Fibroblast of lung (primary cell): ENCODE measurements around the gene CRBN.

Experiments
- EZH2 ChIP-seq: IDR thresholded peaks from 2 replicates; pipeline ENCODE4 v1.5.1; 2012; ENCODE audit warnings: low read length, control low read depth, mild to moderate bottlenecking; ENCODE audit errors: missing control alignments
- TF ChIP-seq, protein P1 (sequence below), 2 donors: IDR thresholded peaks in 1 of 2; conservative IDR thresholded peaks in 1 of 2; 1 replicate in 1 of 2; 2 replicates in 1 of 2; pipeline ENCODE4 v1.5.1; 2011 to 2012; ENCODE audit warnings: low read length in 2 of 2, control low read depth in 1 of 2, inconsistent platforms in 1 of 2, low read depth in 1 of 2, mild to moderate bottlenecking in 1 of 2

DNA sequence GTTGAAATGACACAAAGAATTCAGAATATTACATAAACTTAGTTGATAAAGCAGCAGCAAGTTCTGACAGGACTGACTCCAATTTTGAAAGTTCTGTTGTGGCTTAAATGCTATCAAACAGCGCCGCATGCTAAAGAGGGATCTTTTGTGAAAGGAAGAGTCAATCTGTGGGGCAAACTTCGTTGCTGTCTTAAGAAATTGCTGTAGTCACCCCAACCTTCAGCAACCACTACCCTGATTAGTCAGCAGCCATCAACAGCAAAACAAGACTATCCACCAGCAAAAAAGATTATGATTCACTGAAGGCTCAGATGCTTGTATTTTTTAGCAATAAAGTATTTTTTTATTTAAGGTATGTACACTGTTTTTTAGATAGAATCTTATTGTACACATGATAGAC, 14.2 kb downstream of the CRBN start:
- TF ChIP-seq, protein P1, sequence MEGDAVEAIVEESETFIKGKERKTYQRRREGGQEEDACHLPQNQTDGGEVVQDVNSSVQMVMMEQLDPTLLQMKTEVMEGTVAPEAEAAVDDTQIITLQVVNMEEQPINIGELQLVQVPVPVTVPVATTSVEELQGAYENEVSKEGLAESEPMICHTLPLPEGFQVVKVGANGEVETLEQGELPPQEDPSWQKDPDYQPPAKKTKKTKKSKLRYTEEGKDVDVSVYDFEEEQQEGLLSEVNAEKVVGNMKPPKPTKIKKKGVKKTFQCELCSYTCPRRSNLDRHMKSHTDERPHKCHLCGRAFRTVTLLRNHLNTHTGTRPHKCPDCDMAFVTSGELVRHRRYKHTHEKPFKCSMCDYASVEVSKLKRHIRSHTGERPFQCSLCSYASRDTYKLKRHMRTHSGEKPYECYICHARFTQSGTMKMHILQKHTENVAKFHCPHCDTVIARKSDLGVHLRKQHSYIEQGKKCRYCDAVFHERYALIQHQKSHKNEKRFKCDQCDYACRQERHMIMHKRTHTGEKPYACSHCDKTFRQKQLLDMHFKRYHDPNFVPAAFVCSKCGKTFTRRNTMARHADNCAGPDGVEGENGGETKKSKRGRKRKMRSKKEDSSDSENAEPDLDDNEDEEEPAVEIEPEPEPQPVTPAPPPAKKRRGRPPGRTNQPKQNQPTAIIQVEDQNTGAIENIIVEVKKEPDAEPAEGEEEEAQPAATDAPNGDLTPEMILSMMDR (conservative IDR thresholded peaks at IDR 0.05 in 1 of 2, IDR thresholded peaks at IDR 0.05 in 1 of 2; ENCODE audit: low read depth in 1 of 2, low read length in 2 of 2), result no peak
- TF ChIP-seq EZH2, result no peak
